ENCODE measurements around the gene CT45A6.
"Not testable (repeated sequence)": the region's sequence is repeated elsewhere in the genome, so short reads cannot be mapped to it uniquely, and the experiment has no call there.

- not testable (repeated sequence) for TF ChIP-seq CTCF (IDR thresholded peaks at IDR 0.05 in 8 of 11, conservative IDR thresholded peaks at IDR 0.05 in 3 of 11); POLR2A (IDR thresholded peaks at IDR 0.05); POLR2AphosphoS5 (IDR thresholded peaks at IDR 0.05)
Observed at GRCh38 chrX:135837180-135837579, 34.6 kb upstream of the CT45A6 start, which contains the start of gene CT45A7.
